ENCODE measurements around the gene CDH16.

The CDH16 gene

DNA sequence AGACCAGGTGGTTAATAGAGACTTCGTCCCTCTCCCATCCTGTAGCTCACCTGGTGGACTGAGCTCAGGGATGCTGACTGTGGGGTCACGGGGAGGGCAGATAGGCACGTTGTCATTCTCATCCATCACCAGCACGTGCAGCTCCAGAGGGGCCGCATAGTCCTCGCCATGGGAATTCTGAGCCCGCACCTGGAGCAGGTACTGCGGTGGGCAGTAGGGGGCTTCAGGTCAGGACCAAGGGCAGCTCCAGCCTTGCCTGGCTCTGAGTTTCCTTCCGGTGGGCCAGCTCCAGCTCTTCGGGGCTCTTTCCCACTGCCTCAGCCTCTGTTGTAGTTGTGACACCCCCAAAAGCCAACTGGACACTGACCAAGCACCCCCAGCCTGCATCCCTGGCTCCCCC, 5.6 kb downstream of the CDH16 start:
- H3K27ac ChIP-seq (ENCODE audit: insufficient read depth, low read length, poor library complexity, severe bottlenecking) = no peak overlapping the region
- DNase-seq = no peak
- H3K36me3 ChIP-seq (ENCODE audit: control insufficient read depth, insufficient read depth, low read length) = no peaks in the 10 kb centered on the region
- H3K27me3 ChIP-seq (replicated peaks; ENCODE audit: control insufficient read depth, insufficient read depth, low read length, poor library complexity, severe bottlenecking) = no peaks in the 10 kb centered on the region
- no peaks in the 10 kb centered on the region for H3K9me3 ChIP-seq (ENCODE audit: control insufficient read depth, low read length)
- H3K4me1 ChIP-seq (ENCODE audit: control insufficient read depth, insufficient read depth, low read length, poor library complexity, severe bottlenecking) = no peaks in the 10 kb centered on the region
- no peak overlapping the region for H3K4me3 ChIP-seq (ENCODE audit: insufficient read depth, low read depth, low read length, poor library complexity, severe bottlenecking)

DNA sequence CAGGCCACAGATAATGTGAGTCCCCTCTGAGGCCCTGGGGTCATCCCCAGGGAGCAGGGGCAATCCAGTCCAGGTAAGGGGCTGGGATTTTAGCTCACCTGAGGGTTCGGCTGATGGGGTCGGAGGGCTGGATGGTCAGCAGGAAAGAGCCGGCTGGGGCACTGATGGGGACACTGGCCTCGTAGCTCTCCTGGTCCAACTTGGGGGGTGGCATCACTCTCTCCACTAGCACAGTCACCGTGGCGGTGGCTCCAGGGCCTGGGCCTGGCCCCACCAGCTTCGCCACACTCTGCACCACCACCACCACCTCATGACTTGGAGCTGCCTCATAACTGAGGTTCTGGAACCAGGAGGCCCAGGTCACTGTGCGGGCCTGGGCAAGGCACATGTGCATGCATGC, 6.9 kb downstream of the CDH16 start:
- Histone ChIP-seq H3K27ac (ENCODE audit: insufficient read depth, low read length, poor library complexity, severe bottlenecking) (no peak overlapping the region), H3K36me3 (ENCODE audit: control insufficient read depth, insufficient read depth, low read length) (no peaks in the 10 kb centered on the region), H3K4me3 (ENCODE audit: insufficient read depth, low read depth, low read length, poor library complexity, severe bottlenecking) (no peak overlapping the region), H3K4me1 (ENCODE audit: control insufficient read depth, insufficient read depth, low read length, poor library complexity, severe bottlenecking) (no peaks in the 10 kb centered on the region), H3K9me3 (ENCODE audit: control insufficient read depth, low read length) (no peaks in the 10 kb centered on the region), H3K27me3 (replicated peaks; ENCODE audit: control insufficient read depth, insufficient read depth, low read length, poor library complexity, severe bottlenecking) (no peaks in the 10 kb centered on the region)
- no peak for DNase-seq

GRCh38 chr16:66911112-66911511, 7.6 kb downstream of the CDH16 start:
- H3K9me3 ChIP-seq (ENCODE audit: control insufficient read depth, low read length) = no peaks in the 10 kb centered on the region
- H3K4me1 ChIP-seq (ENCODE audit: control insufficient read depth, insufficient read depth, low read length, poor library complexity, severe bottlenecking) = no peaks in the 10 kb centered on the region
- H3K27ac ChIP-seq (ENCODE audit: insufficient read depth, low read length, poor library complexity, severe bottlenecking) = no peak overlapping the region
- no peaks in the 10 kb centered on the region for H3K36me3 ChIP-seq (ENCODE audit: control insufficient read depth, insufficient read depth, low read length)
- H3K4me3 ChIP-seq (ENCODE audit: insufficient read depth, low read depth, low read length, poor library complexity, severe bottlenecking) = no peak overlapping the region
- no peak for DNase-seq
- no peaks in the 10 kb centered on the region for H3K27me3 ChIP-seq (replicated peaks; ENCODE audit: control insufficient read depth, insufficient read depth, low read length, poor library complexity, severe bottlenecking)

DNA sequence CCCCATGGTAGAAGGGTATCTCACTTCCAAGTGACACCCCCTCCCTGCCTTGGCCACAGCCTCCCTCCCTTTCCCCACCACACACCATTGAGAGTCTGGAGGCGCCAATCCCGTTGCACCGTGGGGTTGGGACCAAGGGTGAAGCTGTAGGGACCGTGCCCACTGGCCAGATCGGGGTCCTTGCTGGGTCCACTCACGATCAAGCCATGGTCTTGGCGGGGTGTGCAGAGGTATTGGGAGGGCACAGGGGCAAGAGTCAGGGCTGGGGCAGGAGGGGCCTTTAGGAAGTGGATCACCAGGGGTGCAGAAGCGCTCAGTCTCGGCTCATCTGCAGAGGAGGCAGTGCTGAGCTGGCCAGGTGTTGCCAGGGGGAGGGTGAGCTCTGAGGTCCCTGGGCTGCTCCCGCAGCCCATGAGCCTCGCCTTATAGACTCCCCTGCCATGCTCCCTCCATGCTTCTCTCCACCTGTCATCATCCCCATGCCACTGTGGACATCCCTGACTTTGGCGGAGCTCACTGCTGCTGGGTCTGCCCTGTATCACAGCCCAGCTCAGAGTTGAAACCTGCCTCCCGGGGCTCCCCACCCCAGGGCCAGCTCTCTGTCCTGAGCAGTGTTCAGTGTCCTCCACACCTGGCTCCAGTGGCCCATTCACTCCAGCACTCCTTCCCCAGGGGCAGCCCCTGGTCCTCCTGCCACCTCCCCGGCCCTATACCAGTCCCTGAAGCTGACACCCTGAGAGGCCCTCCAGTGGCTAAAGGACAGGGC, 8.3 kb downstream of the CDH16 start:
- H3K36me3 ChIP-seq (ENCODE audit: control insufficient read depth, insufficient read depth, low read length) = no peaks in the 10 kb centered on the region
- H3K4me1 ChIP-seq (ENCODE audit: control insufficient read depth, insufficient read depth, low read length, poor library complexity, severe bottlenecking) = no peaks in the 10 kb centered on the region
- H3K27me3 ChIP-seq (replicated peaks; ENCODE audit: control insufficient read depth, insufficient read depth, low read length, poor library complexity, severe bottlenecking) = no peaks in the 10 kb centered on the region
- H3K27ac ChIP-seq (ENCODE audit: insufficient read depth, low read length, poor library complexity, severe bottlenecking) = no peak overlapping the region
- no peak overlapping the region for H3K4me3 ChIP-seq (ENCODE audit: insufficient read depth, low read depth, low read length, poor library complexity, severe bottlenecking)
- H3K9me3 ChIP-seq (ENCODE audit: control insufficient read depth, low read length) = no peaks in the 10 kb centered on the region
- no peak for DNase-seq

DNA sequence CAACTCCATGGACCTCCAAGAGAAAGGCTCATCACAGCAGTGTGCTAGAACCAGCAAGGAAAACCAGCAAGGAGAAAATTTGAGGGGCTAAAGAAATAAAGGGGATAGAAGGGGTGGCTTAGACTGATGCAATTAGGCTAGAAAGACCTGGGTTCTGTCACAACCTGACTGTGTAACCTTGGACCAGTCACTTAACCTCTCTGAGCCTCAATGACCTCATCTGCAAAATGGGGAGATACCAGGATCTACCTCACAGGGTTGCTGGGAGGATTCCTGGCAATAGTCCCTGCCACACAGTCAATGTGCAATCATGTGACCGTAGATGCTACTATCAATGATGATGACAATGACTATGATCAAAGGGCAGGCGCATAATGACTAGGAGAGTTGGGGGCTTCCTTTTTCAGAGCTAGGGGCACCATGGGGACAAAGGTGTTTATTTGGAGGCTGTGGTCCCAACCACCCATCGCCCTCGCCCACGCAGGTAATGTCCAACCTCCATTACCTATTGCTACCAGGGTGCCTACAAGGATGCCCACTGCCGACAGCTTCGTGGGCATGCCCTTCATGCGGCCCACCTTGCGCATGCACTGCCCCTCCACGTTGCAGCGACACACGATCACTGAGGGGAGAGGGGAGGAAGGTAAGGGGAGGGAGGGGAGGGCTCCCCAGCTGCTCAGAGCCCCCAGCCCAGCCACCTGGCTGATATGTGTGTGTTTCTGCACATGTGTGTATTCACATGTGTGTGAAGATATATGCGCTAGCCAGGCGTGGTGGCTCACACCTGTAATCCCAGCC, 9.7 kb downstream of the CDH16 start:
- Histone ChIP-seq H3K4me1 (ENCODE audit: control insufficient read depth, insufficient read depth, low read length, poor library complexity, severe bottlenecking) (no peaks in the 10 kb centered on the region), H3K27ac (ENCODE audit: insufficient read depth, low read length, poor library complexity, severe bottlenecking) (no peak overlapping the region), H3K4me3 (ENCODE audit: insufficient read depth, low read depth, low read length, poor library complexity, severe bottlenecking) (no peak overlapping the region), H3K27me3 (replicated peaks; ENCODE audit: control insufficient read depth, insufficient read depth, low read length, poor library complexity, severe bottlenecking) (no peaks in the 10 kb centered on the region), H3K36me3 (ENCODE audit: control insufficient read depth, insufficient read depth, low read length) (no peaks in the 10 kb centered on the region), H3K9me3 (ENCODE audit: control insufficient read depth, low read length) (no peaks in the 10 kb centered on the region)
- no peak for DNase-seq

- H3K36me3 ChIP-seq (ENCODE audit: control insufficient read depth, insufficient read depth, low read length) = no peaks in the 10 kb centered on the region
- no peaks in the 10 kb centered on the region for H3K4me1 ChIP-seq (ENCODE audit: control insufficient read depth, insufficient read depth, low read length, poor library complexity, severe bottlenecking)
- H3K27me3 ChIP-seq (replicated peaks; ENCODE audit: control insufficient read depth, insufficient read depth, low read length, poor library complexity, severe bottlenecking) = no peaks in the 10 kb centered on the region
- DNase-seq = no peak
- no peak overlapping the region for H3K4me3 ChIP-seq (ENCODE audit: insufficient read depth, low read depth, low read length, poor library complexity, severe bottlenecking)
- H3K27ac ChIP-seq (ENCODE audit: insufficient read depth, low read length, poor library complexity, severe bottlenecking) = no peak overlapping the region
- H3K9me3 ChIP-seq (ENCODE audit: control insufficient read depth, low read length) = no peaks in the 10 kb centered on the region
Measured at GRCh38 chr16:66908116-66908515, 10.6 kb downstream of the CDH16 start.

- Histone ChIP-seq H3K27ac (ENCODE audit: insufficient read depth, low read length, poor library complexity, severe bottlenecking) (no peak overlapping the region), H3K9me3 (ENCODE audit: control insufficient read depth, low read length) (no peaks in the 10 kb centered on the region), H3K27me3 (replicated peaks; ENCODE audit: control insufficient read depth, insufficient read depth, low read length, poor library complexity, severe bottlenecking) (no peaks in the 10 kb centered on the region), H3K36me3 (ENCODE audit: control insufficient read depth, insufficient read depth, low read length) (no peaks in the 10 kb centered on the region), H3K4me1 (ENCODE audit: control insufficient read depth, insufficient read depth, low read length, poor library complexity, severe bottlenecking) (no peaks in the 10 kb centered on the region), H3K4me3 (ENCODE audit: insufficient read depth, low read depth, low read length, poor library complexity, severe bottlenecking) (no peak overlapping the region)
- no peak for DNase-seq
Measured at GRCh38 chr16:66906916-66907836, 11.5 kb downstream of the CDH16 start.

DNA sequence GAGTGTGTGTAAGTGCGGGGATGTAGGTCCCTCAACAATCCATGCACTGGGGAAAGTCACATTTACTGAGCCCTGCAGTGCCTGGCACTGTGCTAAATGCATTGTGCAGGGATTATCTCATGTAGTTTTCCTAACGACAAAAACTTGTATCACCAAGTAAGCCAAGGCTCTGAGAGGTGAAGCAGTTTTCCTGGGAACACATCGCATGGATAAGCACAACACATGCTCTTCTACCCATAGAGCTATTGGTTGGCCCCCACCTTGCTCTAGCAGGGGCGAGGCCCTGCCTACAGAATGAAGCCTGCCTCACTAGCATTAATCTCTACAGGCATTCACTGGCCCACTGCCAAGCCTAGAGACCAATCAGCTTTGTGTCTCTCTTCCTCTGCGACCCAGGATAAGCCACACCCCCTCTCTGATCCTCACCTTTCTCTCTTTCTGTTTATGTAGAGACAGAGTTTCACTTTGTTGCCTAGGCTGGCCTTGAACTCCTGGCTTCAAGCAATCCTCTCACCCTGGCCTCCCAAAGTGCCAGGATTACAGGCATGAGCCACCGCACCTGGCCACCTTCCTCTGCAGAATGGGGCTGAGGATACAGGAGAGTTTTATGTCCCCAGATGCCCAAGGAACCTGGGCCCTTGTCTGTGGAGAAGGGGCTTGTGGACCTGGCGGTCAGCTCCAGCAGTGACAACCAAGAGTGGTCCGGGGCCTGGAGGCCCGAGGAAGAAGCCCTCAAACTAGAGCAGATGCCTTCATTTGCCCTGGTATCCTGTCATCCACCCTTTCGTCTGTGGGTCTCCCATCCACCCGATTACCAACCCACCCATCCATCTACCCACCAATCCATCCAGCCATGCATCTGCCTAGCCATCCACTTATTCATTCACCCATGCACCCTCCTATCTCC, 12.8 kb downstream of the CDH16 start:
- no peak overlapping the region for H3K4me3 ChIP-seq (ENCODE audit: insufficient read depth, low read depth, low read length, poor library complexity, severe bottlenecking)
- DNase-seq = peak in 1 of 3 donors; percentile 6
- no peak overlapping the region for H3K27ac ChIP-seq (ENCODE audit: insufficient read depth, low read length, poor library complexity, severe bottlenecking)
- H3K9me3 ChIP-seq (ENCODE audit: control insufficient read depth, low read length) = no peaks in the 10 kb centered on the region
- H3K36me3 ChIP-seq (ENCODE audit: control insufficient read depth, insufficient read depth, low read length) = no peaks in the 10 kb centered on the region
- no peaks in the 10 kb centered on the region for H3K4me1 ChIP-seq (ENCODE audit: control insufficient read depth, insufficient read depth, low read length, poor library complexity, severe bottlenecking)
- no peaks in the 10 kb centered on the region for H3K27me3 ChIP-seq (replicated peaks; ENCODE audit: control insufficient read depth, insufficient read depth, low read length, poor library complexity, severe bottlenecking)

All from effector memory CD4-positive, alpha-beta T cell (primary cell).